Dedifferentiated amniotic fluid mesenchymal stem cell (primary cell): ENCODE results near the gene ERO1B.
A peak's percentile ranks its signal among the peaks of the same experiment; 100 is the strongest.
"Not testable (repeated sequence)": the region's sequence is repeated elsewhere in the genome, so short reads cannot be mapped to it uniquely, and the experiment has no call there.

ENCODE experiments used
- DNase-seq: peaks from one replicate; pipeline ENCODE4 v3.0.0-alpha.2; 2016; ENCODE audit errors: extremely low spot score

The ERO1B gene

GRCh38 chr1:236188084-236188483 is 93.7 kb downstream of the ERO1B start:
- not testable (repeated sequence) for DNase-seq

DNA sequence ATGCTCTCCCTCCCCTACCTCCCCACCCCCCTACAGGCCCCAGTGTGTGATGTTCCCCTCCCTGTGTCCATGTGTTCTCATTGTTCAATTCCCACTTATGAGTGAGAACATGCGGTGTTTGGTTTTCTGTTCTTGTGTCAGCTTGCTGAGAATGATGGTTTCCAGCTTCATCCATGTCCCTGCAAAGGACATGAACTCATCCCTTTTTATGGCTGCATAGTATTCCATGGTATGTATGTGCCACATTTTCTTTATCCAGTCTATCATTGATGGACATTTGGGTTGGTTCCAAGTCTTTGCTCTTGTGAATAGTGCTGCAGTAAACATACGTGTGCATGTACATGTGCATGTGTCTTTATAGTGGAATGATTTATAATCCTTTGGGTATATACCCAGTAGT is 95.3 kb downstream of the ERO1B start:
- not testable (repeated sequence) for DNase-seq

DNA sequence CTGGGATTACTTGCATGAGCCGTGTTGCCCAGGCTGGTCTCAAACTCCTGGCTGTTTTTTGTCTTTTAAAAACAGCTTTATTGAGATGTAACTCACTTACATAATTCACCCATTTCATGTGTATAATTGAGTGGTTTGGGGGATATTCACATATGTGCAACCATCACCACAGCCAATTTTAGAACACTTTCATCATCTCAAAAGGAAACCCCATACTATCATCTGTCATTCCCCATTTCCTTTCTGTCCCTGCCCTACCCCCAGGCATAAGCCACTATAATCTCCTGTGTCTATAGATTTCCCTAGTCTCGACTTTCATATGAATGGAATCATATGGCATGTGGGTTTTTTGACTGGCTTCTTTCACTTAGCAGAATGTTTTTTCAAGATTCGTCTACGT is 96.1 kb downstream of the ERO1B start:
- no peak for DNase-seq

DNA sequence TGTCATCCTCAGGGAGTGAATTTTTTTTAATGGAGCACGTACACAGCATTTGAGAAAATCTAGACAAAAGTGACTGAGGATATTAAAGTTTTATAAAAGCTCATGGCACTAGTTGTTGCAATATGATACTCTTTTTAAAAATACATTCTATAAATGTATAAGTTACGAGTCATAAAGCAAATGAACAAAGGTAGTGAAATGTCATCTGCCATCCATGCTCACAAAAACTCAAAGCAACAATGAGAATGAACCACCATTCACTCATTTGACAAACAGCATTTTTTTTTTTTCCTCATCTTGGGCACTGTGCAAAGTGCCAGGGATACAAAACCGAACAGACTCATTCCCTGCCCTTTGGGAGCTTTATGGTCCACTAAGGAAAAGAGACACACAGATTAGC is 100.7 kb downstream of the ERO1B start:
- no peak for DNase-seq

DNA sequence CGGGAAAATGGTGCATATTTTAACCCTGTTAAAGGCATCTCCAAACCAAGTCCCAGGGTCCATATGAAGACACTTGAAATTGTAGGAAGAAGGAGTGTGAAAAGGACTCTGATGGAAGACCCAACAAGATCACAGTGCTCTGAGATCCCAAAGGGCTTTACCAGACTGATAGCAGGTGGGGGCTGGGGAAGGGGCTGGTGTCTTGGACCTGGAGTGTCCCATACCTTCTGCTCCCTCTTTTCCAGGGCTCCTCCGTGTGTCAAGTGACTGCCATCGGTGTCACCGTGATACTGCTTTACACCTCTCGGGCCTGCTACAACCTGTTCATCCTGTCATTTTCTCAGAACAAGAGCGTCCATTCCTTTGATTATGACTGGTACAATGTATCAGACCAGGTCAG is 102.1 kb downstream of the ERO1B start:
- DNase-seq = no peak

GRCh38 chr1:236176337-236177336 is 105.1 kb downstream of the ERO1B start:
- DNase-seq = no peak

GRCh38 chr1:236175642-236176336 is 106.0 kb downstream of the ERO1B start:
- DNase-seq = no peak

DNA sequence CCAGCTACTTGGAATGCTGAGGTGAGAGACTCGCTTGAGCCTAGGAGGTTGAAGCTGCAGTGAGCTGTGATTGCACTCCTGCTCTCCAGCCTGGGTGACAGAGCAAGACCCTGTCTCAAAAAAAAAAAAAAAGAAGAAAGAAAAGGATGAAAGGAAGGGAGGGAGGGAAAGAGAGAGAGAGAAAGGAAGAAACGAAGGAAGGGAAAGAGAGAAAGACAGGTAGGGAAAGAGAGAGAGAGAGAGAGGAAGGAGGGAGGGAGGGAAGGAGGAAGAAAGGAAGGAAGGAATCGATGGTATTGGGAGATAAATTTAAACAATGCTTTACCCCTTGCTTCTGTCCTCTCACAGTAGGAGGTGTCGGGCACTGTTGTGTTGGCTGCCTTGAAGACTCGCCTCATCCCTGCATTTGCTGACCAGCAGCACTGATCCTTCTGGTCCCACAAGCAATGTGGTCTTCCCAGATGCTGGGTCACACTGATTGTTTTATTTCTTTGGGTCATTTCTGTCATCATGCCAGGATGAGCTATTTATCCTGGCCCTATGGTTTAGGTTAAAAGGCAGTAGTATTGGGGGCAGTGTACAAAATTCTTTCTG is 108.5 kb downstream of the ERO1B start:
- DNase-seq = no peak

DNA sequence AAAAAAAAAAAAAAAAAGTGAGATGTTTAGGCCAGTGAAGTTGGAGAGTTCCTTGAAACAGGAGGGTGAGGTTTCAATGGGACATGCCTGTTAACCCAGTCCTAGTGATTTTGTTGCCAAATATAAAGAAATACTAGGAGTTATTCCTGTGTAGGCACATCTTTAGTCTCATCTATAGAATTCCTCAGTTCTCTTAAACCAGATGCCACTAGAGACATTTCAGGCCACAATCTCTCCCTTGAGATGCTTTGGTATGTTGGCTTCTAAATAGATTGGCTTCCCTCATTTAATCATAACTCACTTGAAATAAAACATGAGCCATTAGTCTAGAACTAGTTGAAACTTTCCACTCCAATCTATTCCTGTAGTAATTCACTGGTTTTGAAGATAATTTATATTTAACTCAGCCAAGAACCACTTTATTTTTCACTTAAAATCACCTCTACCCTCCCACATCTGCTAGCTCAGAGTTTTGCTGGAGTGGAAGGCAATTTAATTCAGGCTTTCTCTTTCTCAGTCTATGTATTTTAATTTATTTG is 109.6 kb downstream of the ERO1B start:
- DNase-seq = peak; percentile 15

DNA sequence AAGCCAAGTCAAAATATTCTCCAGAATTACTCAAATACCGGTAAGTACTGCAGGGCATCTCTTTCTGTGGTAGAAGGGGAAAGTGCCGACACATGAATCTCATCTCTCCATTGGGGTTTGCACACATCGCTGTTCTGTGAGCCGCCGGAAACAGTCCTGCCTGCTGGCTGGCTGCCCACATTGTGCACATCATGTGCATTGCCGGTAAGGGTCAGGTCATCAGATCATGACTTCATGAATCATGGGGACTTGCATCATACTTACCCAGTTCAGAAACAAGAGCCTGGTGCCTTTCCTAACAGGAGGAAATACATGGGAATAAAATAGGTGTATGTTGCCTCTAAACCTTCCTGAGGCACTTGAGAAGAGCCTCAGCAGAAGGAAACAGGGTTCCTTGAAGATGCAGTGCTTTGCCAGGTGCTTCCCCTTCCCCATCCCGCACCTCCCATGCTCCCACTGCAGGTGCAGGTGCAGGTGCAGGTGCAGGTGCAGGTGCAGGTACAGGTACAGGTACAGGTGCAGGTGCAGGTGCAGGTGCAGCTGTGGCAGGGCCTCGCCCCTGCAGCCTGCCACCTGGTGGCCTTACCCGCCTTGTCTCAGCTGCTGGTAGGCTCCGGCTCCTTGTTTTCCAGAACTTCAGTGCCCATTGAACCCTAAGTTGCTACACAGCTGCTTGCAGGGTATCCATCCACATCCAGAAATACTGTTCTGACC is 112.9 kb downstream of the ERO1B start:
- DNase-seq = no peak

DNA sequence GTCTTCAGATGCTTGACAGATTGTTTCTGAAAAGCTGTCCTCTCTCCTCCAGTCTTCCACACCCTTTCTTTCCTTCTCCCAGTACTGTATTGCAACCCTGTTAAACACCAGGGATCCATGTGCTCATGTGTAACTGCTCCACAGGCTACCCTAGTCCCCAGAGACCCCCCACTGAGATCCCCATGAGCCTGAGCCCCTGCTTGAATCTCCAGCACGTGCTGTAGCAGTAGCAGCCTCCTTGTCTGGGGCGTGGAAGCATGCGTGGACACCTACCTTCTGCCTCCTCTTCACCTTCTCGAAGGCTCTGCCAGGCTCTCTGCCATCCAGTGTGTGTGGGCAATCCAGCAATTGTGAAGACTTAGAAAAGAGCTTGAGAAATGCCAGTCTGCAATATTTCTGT is 114.2 kb downstream of the ERO1B start:
- no peak for DNase-seq

GRCh38 chr1:236167154-236167553 is 114.6 kb downstream of the ERO1B start:
- no peak for DNase-seq

- no peak for DNase-seq
Measured at GRCh38 chr1:236166041-236166440, 115.7 kb downstream of the ERO1B start.
